Trophoblast cell (in vitro differentiated cells and primary cell): ENCODE data around the gene ARL5B.
A peak's percentile ranks its signal among the peaks of the same experiment; 100 is the strongest.

Source experiments
- DNase-seq, 2 donors: peaks; one replicate each; pipeline ENCODE4 v3.0.0-alpha.2; 2016
- H2AFZ ChIP-seq: 2 replicates; pipeline ENCODE4 v1.6.1; 2013; ENCODE audit warnings: low read length, moderate library complexity, mild to moderate bottlenecking; ENCODE audit not compliant: insufficient read depth, poor library complexity
- H2AK5ac ChIP-seq: 2 replicates; pipeline ENCODE4 v1.6.1; 2013; ENCODE audit warnings: mild to moderate bottlenecking, low read length
- H2BK120ac ChIP-seq: 2 replicates; pipeline ENCODE4 v1.6.1; 2013; ENCODE audit warnings: low read length, mild to moderate bottlenecking, moderate library complexity; ENCODE audit not compliant: insufficient read depth, poor library complexity
- H2BK12ac ChIP-seq: 2 replicates; pipeline ENCODE4 v1.6.1; 2013; ENCODE audit warnings: mild to moderate bottlenecking, low read length, moderate library complexity
- H2BK5ac ChIP-seq: 2 replicates; pipeline ENCODE4 v1.6.1; 2013; ENCODE audit warnings: low read length, low read depth, moderate library complexity, mild to moderate bottlenecking; ENCODE audit not compliant: poor library complexity
- H3K14ac ChIP-seq: 2 replicates; pipeline ENCODE4 v1.6.1; 2013; ENCODE audit warnings: mild to moderate bottlenecking, low read length
- H3K18ac ChIP-seq: 2 replicates; pipeline ENCODE4 v1.6.1; 2013; ENCODE audit warnings: mild to moderate bottlenecking, low read length
- H3K23ac ChIP-seq: 2 replicates; pipeline ENCODE4 v1.6.1; 2013; ENCODE audit warnings: low read length
- H3K27ac ChIP-seq: 2 replicates; pipeline ENCODE4 v1.5.1; 2013; ENCODE audit warnings: low read depth, mild to moderate bottlenecking, inconsistent platforms, low read length, moderate library complexity
- H3K27me3 ChIP-seq: 2 replicates; pipeline ENCODE4 v1.6.1; 2013; ENCODE audit warnings: inconsistent platforms, mild to moderate bottlenecking, low read length, moderate library complexity; ENCODE audit not compliant: insufficient read depth
- H3K36me3 ChIP-seq, 2 experiments: 1 replicate in 1 of 2; 2 replicates in 1 of 2; pipeline ENCODE4 v1.6.1; 2013; ENCODE audit warnings: low read length in 2 of 2, mild to moderate bottlenecking in 2 of 2, moderate library complexity in 1 of 2; ENCODE audit not compliant: insufficient read depth in 2 of 2, control insufficient read depth in 1 of 2
- H3K4ac ChIP-seq: 2 replicates; pipeline ENCODE4 v1.6.1; 2013; ENCODE audit warnings: low read depth, mild to moderate bottlenecking, low read length, moderate library complexity
- H3K4me1 ChIP-seq, 2 experiments: 1 replicate in 1 of 2; 2 replicates in 1 of 2; pipeline ENCODE4 v1.6.1; 2013; ENCODE audit warnings: low read length in 2 of 2, mild to moderate bottlenecking in 2 of 2, moderate library complexity in 1 of 2; ENCODE audit not compliant: insufficient read depth in 2 of 2, control insufficient read depth in 1 of 2
- H3K4me2 ChIP-seq: 2 replicates; pipeline ENCODE4 v1.6.1; 2013; ENCODE audit warnings: inconsistent platforms, mild to moderate bottlenecking, low read length, moderate library complexity
- H3K4me3 ChIP-seq: 2 replicates; pipeline ENCODE4 v1.5.1; 2013; ENCODE audit warnings: mild to moderate bottlenecking, low read depth, low read length, inconsistent platforms
- H3K79me1 ChIP-seq: one replicate; pipeline ENCODE4 v1.6.1; 2013; ENCODE audit warnings: low read length
- H3K79me2 ChIP-seq: 2 replicates; pipeline ENCODE4 v1.6.1; 2013; ENCODE audit warnings: low read length, mild to moderate bottlenecking; ENCODE audit not compliant: control insufficient read depth, insufficient read depth, poor library complexity
- H3K9ac ChIP-seq: 2 replicates; pipeline ENCODE4 v1.6.1; 2013; ENCODE audit warnings: mild to moderate bottlenecking, low read length
- H3K9me3 ChIP-seq: 2 replicates; pipeline ENCODE4 v1.6.1; 2013; ENCODE audit warnings: low read depth, mild to moderate bottlenecking, control low read depth, inconsistent platforms, low read length; ENCODE audit not compliant: insufficient read depth
- H4K12ac ChIP-seq: 2 replicates; pipeline ENCODE4 v1.6.1; 2013; ENCODE audit warnings: low read depth, mild to moderate bottlenecking, low read length, moderate library complexity
- H4K8ac ChIP-seq: 2 replicates; pipeline ENCODE4 v1.6.1; 2013; ENCODE audit warnings: low read depth, mild to moderate bottlenecking, low read length, moderate library complexity
- H4K91ac ChIP-seq: one replicate; pipeline ENCODE4 v1.6.1; 2013; ENCODE audit warnings: low read depth, mild to moderate bottlenecking, low read length, moderate library complexity
- WGBS: extraction: QIAGEN DNeasy Blood & Tissue Kit; methylation state at CpG from one replicate; pipeline ENCODE4 v1.1.7; 2013; ENCODE audit warnings: missing lambda C conversion rate; ENCODE audit not compliant: insufficient read length, insufficient coverage; ENCODE audit errors: extremely low coverage; 5-methylcytosine and 5-hydroxymethylcytosine counted together

Gene ARL5B

DNA sequence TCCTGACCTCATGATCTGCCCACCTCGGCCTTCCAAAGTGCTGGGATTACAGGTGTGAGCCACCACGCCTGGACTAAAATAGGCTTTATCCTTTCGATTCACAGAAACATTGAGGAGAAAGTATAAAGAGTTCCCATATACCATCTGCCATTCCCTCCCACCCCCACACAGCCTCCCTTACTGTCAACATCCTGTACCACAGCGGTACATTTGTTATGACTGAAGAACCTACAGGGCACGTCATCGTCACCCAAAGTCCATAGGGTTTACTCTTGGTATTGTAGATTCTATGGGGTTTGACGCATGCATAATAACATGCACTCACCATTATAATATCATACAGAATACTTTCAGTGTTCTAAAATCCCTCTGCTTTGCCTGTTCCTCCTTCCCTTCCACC lies 28.0 kb downstream of the ARL5B start:
- Histone ChIP-seq H3K79me1 (no peaks in the 10 kb centered on the region), H3K27ac (no peak overlapping the region), H3K14ac (no peak overlapping the region), H4K12ac (no peak overlapping the region), H2BK12ac (no peak overlapping the region), H3K4me1 (peaks cover 0 to 6% of the 10 kb centered on the region in 2 experiments), H3K36me3 (no peaks in the 10 kb centered on the region), H3K79me2 (no peaks in the 10 kb centered on the region), H3K23ac (no peak overlapping the region), H2AK5ac (no peak overlapping the region), H3K18ac (no peak overlapping the region), H3K27me3 (no peaks in the 10 kb centered on the region), H2BK5ac (no peak overlapping the region), H3K4me3 (no peak overlapping the region), H3K9me3 (no peaks in the 10 kb centered on the region), H4K8ac (no peak overlapping the region), H4K91ac (no peak overlapping the region), H2BK120ac (no peak overlapping the region), H3K4me2 (no peak overlapping the region), H3K9ac (no peak overlapping the region), H2AFZ (no peak overlapping the region), H3K4ac (no peak overlapping the region)
- no CpG with 5 or more reads among the region's 7 CpGs for WGBS
- DNase-seq = no peak

DNA sequence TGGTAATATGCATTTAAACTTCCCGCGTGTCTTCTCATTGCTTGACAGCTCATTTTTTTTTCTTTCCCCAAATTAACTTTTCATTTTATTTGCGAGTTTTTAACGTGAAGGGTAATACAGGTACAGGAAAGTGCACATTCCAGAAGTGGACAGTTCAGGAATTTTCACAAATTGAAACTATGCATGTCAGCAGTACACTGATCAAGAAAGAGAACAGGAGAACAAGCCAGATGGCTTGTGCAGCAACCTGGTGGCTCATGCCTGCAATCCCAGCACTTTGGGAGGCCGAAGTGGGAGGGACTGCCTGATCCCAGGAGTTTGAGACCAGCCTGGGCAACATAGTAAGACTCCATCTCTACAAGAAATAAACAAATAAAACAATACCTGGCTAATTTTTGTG lies 28.5 kb downstream of the ARL5B start:
- no peaks in the 10 kb centered on the region for H3K79me1 ChIP-seq
- H4K91ac ChIP-seq = no peak overlapping the region
- no peaks in the 10 kb centered on the region for H3K79me2 ChIP-seq
- H3K27me3 ChIP-seq = no peaks in the 10 kb centered on the region
- no peaks in the 10 kb centered on the region for H3K36me3 ChIP-seq
- no peak overlapping the region for H3K4me3 ChIP-seq
- WGBS = no CpG with 5 or more reads among the region's 5 CpGs
- H2BK5ac ChIP-seq = no peak overlapping the region
- no peak overlapping the region for H2AFZ ChIP-seq
- no peak overlapping the region for H3K4me2 ChIP-seq
- H3K18ac ChIP-seq = no peak overlapping the region
- no peak overlapping the region for H4K12ac ChIP-seq
- H2BK120ac ChIP-seq = no peak overlapping the region
- no peak overlapping the region for H3K9ac ChIP-seq
- no peak overlapping the region for H2AK5ac ChIP-seq
- H3K23ac ChIP-seq = no peak overlapping the region
- H2BK12ac ChIP-seq = no peak overlapping the region
- peaks cover 0 to 3% of the 10 kb centered on the region in 2 experiments for H3K4me1 ChIP-seq
- no peaks in the 10 kb centered on the region for H3K9me3 ChIP-seq
- H3K4ac ChIP-seq = no peak overlapping the region
- no peak overlapping the region for H3K14ac ChIP-seq
- peak; percentile 54 to 74 for DNase-seq
- no peak overlapping the region for H3K27ac ChIP-seq
- no peak overlapping the region for H4K8ac ChIP-seq

GRCh38 chr10:18689498-18689897 lies 30.3 kb downstream of the ARL5B start:
- Histone ChIP-seq H2AK5ac (no peak overlapping the region), H3K18ac (no peak overlapping the region), H2BK12ac (no peak overlapping the region), H3K27me3 (no peaks in the 10 kb centered on the region), H4K12ac (no peak overlapping the region), H2AFZ (no peak overlapping the region), H3K4me3 (no peak overlapping the region), H3K27ac (no peak overlapping the region), H4K91ac (no peak overlapping the region), H3K9me3 (no peaks in the 10 kb centered on the region), H3K36me3 (no peaks in the 10 kb centered on the region), H3K23ac (no peak overlapping the region), H4K8ac (no peak overlapping the region), H2BK5ac (no peak overlapping the region), H3K14ac (no peak overlapping the region), H3K4me2 (no peak overlapping the region), H3K9ac (no peak overlapping the region), H3K79me1 (no peaks in the 10 kb centered on the region), H3K79me2 (no peaks in the 10 kb centered on the region), H3K4ac (no peak overlapping the region), H3K4me1 (no peaks in the 10 kb centered on the region), H2BK120ac (no peak overlapping the region)
- no CpG with 5 or more reads among the region's 3 CpGs for WGBS
- DNase-seq = peak in 1 of 2 donors; percentile 66

GRCh38 chr10:18690541-18690940 lies 31.3 kb downstream of the ARL5B start:
- no CpG with 5 or more reads among the region's 6 CpGs for WGBS

More at GRCh38 chr10:18690541-18690940, 31.3 kb downstream of the ARL5B start:
- Histone ChIP-seq H2BK5ac (no peak overlapping the region), H2BK120ac (no peak overlapping the region), H3K9me3 (no peaks in the 10 kb centered on the region), H3K18ac (no peak overlapping the region), H3K14ac (no peak overlapping the region), H3K4ac (no peak overlapping the region), H3K36me3 (no peaks in the 10 kb centered on the region), H3K79me1 (no peaks in the 10 kb centered on the region), H3K27me3 (no peaks in the 10 kb centered on the region), H4K12ac (no peak overlapping the region), H3K4me1 (no peaks in the 10 kb centered on the region), H3K27ac (no peak overlapping the region), H2AFZ (no peak overlapping the region), H3K79me2 (no peaks in the 10 kb centered on the region), H4K91ac (no peak overlapping the region), H3K23ac (no peak overlapping the region), H2AK5ac (no peak overlapping the region), H4K8ac (no peak overlapping the region), H3K4me3 (no peak overlapping the region), H3K4me2 (no peak overlapping the region), H2BK12ac (no peak overlapping the region), H3K9ac (no peak overlapping the region)
- peak; percentile 34 to 91 for DNase-seq
